Keratinocyte (primary cell): ENCODE data around the gene INTS3. TPM values are rescaled to one million over a fixed set of nuclear protein-coding genes. Genes with fewer than 3 reads are reported as not detected.

Experiments used
- DNase-seq: peaks from one replicate; pipeline ENCODE4 v3.0.0-alpha.2; 2011; ENCODE audit warnings: low read depth, missing footprints, low spot score
- FAIRE-seq: peaks from 2 replicates; lab custom pipeline; 2011; peaks lifted over from hg19 to GRCh38; lab: Jason Lieb, UNC
- H2AFZ ChIP-seq: 2 replicates; pipeline ENCODE4 v1.6.0; 2012; ENCODE audit warnings: low read length, control low read depth, inconsistent platforms; ENCODE audit not compliant: control insufficient read depth
- H3K27ac ChIP-seq: 2 replicates; pipeline ENCODE4 v1.5.1; 2011; ENCODE audit warnings: low read length; ENCODE audit not compliant: control insufficient read depth, insufficient read depth
- H3K27me3 ChIP-seq: 3 replicates; pipeline ENCODE4 v1.6.0; 2011; ENCODE audit warnings: low read length; ENCODE audit not compliant: control insufficient read depth, insufficient read depth; ENCODE audit errors: extremely low read depth
- H3K36me3 ChIP-seq, 2 experiments: 2 replicates in 1 of 2; 3 replicates in 1 of 2; pipeline ENCODE4 v1.5.1; 2011; ENCODE audit warnings: low read length in 2 of 2, mild to moderate bottlenecking in 1 of 2; ENCODE audit not compliant: control insufficient read depth in 2 of 2, insufficient read depth in 2 of 2; ENCODE audit errors: extremely low read depth in 1 of 2
- H3K4me1 ChIP-seq: 3 replicates; pipeline ENCODE4 v1.5.1; 2011; ENCODE audit warnings: low read length; ENCODE audit not compliant: control insufficient read depth, insufficient read depth; ENCODE audit errors: extremely low read depth
- H3K4me2 ChIP-seq: 3 replicates; pipeline ENCODE4 v1.6.0; 2011; ENCODE audit warnings: low read depth, low read length; ENCODE audit not compliant: control insufficient read depth, insufficient read depth; ENCODE audit errors: extremely low read depth
- H3K4me3 ChIP-seq, 3 experiments: fragments of 200-600 bp in 1 of 3; sonication (generic) in 1 of 3; 2 replicates in 2 of 3; 3 replicates in 1 of 3; pipeline ENCODE4 v1.5.1; 2011 to 2016; ENCODE audit warnings: low read length in 3 of 3, mild to moderate bottlenecking in 3 of 3, control low read depth in 2 of 3, inconsistent platforms in 1 of 3, low read depth in 1 of 3, mixed read lengths in 1 of 3, mixed run types in 1 of 3, moderate library complexity in 1 of 3; ENCODE audit not compliant: control insufficient read depth in 2 of 3, insufficient read depth in 2 of 3; ENCODE audit errors: extremely low read depth in 1 of 3
- H3K79me2 ChIP-seq: 2 replicates; pipeline ENCODE4 v1.6.0; 2012; ENCODE audit warnings: low read length; ENCODE audit not compliant: control insufficient read depth, insufficient read depth
- H3K9ac ChIP-seq: 3 replicates; pipeline ENCODE4 v1.6.0; 2011; ENCODE audit warnings: low read length; ENCODE audit not compliant: control insufficient read depth, insufficient read depth; ENCODE audit errors: extremely low read depth
- H3K9me1 ChIP-seq: 3 replicates; pipeline ENCODE4 v1.6.0; 2011; ENCODE audit warnings: low read length; ENCODE audit not compliant: control insufficient read depth, insufficient read depth; ENCODE audit errors: extremely low read depth
- H3K9me3 ChIP-seq: 2 replicates; pipeline ENCODE4 v1.5.1; 2012; ENCODE audit warnings: low read depth, low read length; ENCODE audit not compliant: control insufficient read depth
- H4K20me1 ChIP-seq: 3 replicates; pipeline ENCODE4 v1.6.0; 2011; ENCODE audit warnings: low read length; ENCODE audit not compliant: control insufficient read depth, insufficient read depth; ENCODE audit errors: extremely low read depth
- EZH2 ChIP-seq: IDR thresholded peaks from one replicate; pipeline ENCODE4 v1.6.1; 2012; ENCODE audit warnings: inconsistent platforms, mild to moderate bottlenecking, low read length, moderate library complexity
- dilution Hi-C: fragments of 300-500 bp; cut with MboI; formaldehyde crosslinking; loops from one replicate; pipeline ENCODE4 v1.7.0; 2020; ENCODE audit warnings: low sequenced_read_pairs; ENCODE audit not compliant: extremely low pct_ligation_motif_present
- polyA plus RNA-seq, 5 experiments: library from polyadenylated mRNA; depleted of rRNA in 3 of 5; stranded (reverse) in 3 of 5; stranded (forward) in 1 of 5; unstranded in 1 of 5; fragments of >200 nt; gene quantifications; 1 replicate in 1 of 5; 2 replicates in 3 of 5; 3 replicates in 1 of 5; pipeline versions ENCODE4 v1.2.1 to v1.2.3, GENCODE V29; 2011 to 2012; ENCODE audit warnings: missing spikeins in 2 of 5, low read depth in 1 of 5, low replicate concordance in 1 of 5
- TF ChIP-seq, protein P1 (sequence below), 3 experiments: IDR thresholded peaks in 1 of 3; conservative IDR thresholded peaks in 1 of 3; optimal IDR thresholded peaks in 1 of 3; 2 replicates in 2 of 3; 3 replicates in 1 of 3; pipeline versions ENCODE3 to v1.5.1; 2011; ENCODE audit warnings: low read length in 3 of 3, mild to moderate bottlenecking in 3 of 3, moderate library complexity in 2 of 3, control low read depth in 1 of 3, inconsistent platforms in 1 of 3; ENCODE audit not compliant: insufficient read depth in 2 of 3; ENCODE audit errors: extremely low read depth in 1 of 3

Gene INTS3
- polyA plus RNA-seq, 1 donor (not counting 4 experiments of a cell fraction or from before 2014, with no cell fraction given), result 24.6 TPM

DNA sequence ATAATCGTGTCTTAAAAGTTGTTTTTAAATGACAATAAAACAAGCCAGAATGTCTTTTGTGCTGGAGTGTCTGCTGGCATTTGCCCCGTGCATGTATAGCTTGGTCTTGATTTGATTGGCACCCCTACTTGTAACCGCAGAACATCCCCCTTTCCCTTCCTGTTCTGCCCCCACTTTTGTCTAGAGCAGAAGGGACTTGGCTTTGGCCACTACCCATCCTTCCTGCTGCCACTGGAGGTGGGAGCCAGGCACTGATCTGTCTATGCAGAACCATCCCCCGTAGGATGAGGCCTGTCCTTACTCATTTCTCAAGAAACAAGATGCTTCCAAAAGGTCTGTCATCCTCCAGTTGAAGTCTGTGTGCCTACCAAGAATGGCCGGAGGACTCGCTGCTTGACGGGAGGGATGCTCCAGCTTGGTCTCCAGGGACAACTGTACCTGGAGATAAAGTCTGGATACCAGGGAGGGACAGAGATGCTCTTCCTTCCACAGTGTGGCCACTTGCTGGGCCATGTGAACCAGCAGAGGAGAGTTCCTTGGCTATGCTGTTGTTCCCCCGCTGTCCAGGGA lies 46.3 kb downstream of the INTS3 start:
- no peak for TF ChIP-seq EZH2
- dilution Hi-C loops, result no loop called here
- Histone ChIP-seq H3K4me1 (peaks cover 16% of the 10 kb centered on the region), H3K27me3 (no peaks in the 10 kb centered on the region), H3K9me3 (no peaks in the 10 kb centered on the region), H2AFZ (no peak overlapping the region), H3K27ac (no peak overlapping the region), H3K4me2 (no peak overlapping the region), H3K9ac (no peak overlapping the region), H3K9me1 (no peaks in the 10 kb centered on the region), H4K20me1 (no peaks in the 10 kb centered on the region), H3K79me2 (no peaks in the 10 kb centered on the region), H3K4me3 (no peak overlapping the region), H3K36me3 (peaks cover 19 to 22% of the 10 kb centered on the region in 2 experiments)
- FAIRE-seq, result no peak
- DNase-seq, result no peak

DNA sequence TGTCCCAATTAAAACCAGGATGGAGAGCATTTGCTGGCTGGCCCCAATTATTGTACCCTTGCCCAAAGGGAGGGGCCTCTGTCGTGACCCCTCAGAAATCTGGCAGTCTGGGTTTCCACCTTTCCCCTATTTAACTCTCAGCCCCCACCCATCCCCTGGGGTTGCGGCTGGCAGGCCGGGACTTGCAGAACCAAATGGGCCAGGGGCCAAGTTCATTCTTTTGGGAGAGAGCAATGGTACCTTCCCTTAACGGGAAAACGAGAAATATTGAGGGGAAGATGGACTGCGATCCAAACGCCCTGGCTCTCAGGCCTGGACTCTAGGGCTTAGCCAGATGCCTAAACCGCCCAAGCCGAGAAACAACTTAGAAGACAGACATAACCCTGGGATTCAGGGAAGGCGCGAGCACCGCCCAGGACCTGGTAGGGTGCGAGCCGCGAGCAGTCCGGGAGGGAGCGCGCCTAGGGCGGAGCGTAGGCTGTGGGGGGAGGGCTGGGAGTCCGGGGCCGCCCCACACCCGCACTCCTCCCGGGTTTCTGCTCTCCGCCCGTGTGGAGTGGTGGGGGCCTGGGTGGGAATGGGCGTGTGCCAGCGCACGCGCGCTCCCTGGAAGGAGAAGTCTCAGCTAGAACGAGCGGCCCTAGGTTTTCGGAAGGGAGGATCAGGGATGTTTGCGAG lies 47.1 kb downstream of the INTS3 start, which contains the start of gene SLC27A3:
Gene SLC27A3 (plus strand): TSS at position 628 of the 678 bp plus-strand sequence. CDS start 91 bp downstream, outside the sequence.
- no peaks in the 10 kb centered on the region for H4K20me1 ChIP-seq
- no peaks in the 10 kb centered on the region for H3K9me1 ChIP-seq
- no peaks in the 10 kb centered on the region for H3K79me2 ChIP-seq
- DNase-seq (no peak), FAIRE-seq (peak; percentile 26)
- peak within 1 kb of the TSS; percentile 49 to 81 (median 74) for H3K4me3 ChIP-seq
- dilution Hi-C loops, result no loop called here
- peak within 1 kb of the TSS; percentile 66 for H3K9ac ChIP-seq
- H2AFZ ChIP-seq, result peak within 1 kb of the TSS; percentile 84
- H3K4me2 ChIP-seq, result peak within 1 kb of the TSS; percentile 94
- H3K4me1 ChIP-seq, result peaks cover 16% of the 10 kb centered on the region
- no peak within 1 kb of the TSS for H3K27ac ChIP-seq
- TF ChIP-seq EZH2, result no peak
- TF ChIP-seq, protein P1, sequence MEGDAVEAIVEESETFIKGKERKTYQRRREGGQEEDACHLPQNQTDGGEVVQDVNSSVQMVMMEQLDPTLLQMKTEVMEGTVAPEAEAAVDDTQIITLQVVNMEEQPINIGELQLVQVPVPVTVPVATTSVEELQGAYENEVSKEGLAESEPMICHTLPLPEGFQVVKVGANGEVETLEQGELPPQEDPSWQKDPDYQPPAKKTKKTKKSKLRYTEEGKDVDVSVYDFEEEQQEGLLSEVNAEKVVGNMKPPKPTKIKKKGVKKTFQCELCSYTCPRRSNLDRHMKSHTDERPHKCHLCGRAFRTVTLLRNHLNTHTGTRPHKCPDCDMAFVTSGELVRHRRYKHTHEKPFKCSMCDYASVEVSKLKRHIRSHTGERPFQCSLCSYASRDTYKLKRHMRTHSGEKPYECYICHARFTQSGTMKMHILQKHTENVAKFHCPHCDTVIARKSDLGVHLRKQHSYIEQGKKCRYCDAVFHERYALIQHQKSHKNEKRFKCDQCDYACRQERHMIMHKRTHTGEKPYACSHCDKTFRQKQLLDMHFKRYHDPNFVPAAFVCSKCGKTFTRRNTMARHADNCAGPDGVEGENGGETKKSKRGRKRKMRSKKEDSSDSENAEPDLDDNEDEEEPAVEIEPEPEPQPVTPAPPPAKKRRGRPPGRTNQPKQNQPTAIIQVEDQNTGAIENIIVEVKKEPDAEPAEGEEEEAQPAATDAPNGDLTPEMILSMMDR (optimal IDR thresholded peaks at IDR 0.05 in 1 of 3, IDR thresholded peaks at IDR 0.05 in 1 of 3, conservative IDR thresholded peaks at IDR 0.05 in 1 of 3; ENCODE audit: extremely low read depth in 1 of 3, insufficient read depth in 2 of 3, low read length in 3 of 3), result no peak
- H3K36me3 ChIP-seq, result peaks cover 13 to 17% of the 10 kb centered on the region in 2 experiments
- no peaks in the 10 kb centered on the region for H3K9me3 ChIP-seq
- H3K27me3 ChIP-seq, result no peaks in the 10 kb centered on the region
